ENCODE measurements around the gene F13A1. TPM values are rescaled to one million over a fixed set of nuclear protein-coding genes. Genes with fewer than 3 reads are reported as not detected.

F13A1 gene
- total RNA-seq, 2 donors from 2014 or later: 3.5 to 24.5 TPM

- no peak overlapping the region for H3K27ac ChIP-seq
- H3K4me1 ChIP-seq (replicated peaks): no peaks in the 10 kb centered on the region
- no peaks in the 10 kb centered on the region for H3K9me3 ChIP-seq
- no peaks in the 10 kb centered on the region for H3K27me3 ChIP-seq (replicated peaks; ENCODE audit: insufficient read depth)
- 87% methylated on average over 13 of the region's 13 CpGs for WGBS
- H3K36me3 ChIP-seq: no peaks in the 10 kb centered on the region
- intact Hi-C loops (cut with DNase I): no loop called here
- H3K4me3 ChIP-seq: no peak overlapping the region
- TF ChIP-seq POLR2AphosphoS5 (IDR thresholded peaks at IDR 0.05) (no peak), POLR2A (IDR thresholded peaks at IDR 0.05) (no peak)
- TF ChIP-seq, protein P1, sequence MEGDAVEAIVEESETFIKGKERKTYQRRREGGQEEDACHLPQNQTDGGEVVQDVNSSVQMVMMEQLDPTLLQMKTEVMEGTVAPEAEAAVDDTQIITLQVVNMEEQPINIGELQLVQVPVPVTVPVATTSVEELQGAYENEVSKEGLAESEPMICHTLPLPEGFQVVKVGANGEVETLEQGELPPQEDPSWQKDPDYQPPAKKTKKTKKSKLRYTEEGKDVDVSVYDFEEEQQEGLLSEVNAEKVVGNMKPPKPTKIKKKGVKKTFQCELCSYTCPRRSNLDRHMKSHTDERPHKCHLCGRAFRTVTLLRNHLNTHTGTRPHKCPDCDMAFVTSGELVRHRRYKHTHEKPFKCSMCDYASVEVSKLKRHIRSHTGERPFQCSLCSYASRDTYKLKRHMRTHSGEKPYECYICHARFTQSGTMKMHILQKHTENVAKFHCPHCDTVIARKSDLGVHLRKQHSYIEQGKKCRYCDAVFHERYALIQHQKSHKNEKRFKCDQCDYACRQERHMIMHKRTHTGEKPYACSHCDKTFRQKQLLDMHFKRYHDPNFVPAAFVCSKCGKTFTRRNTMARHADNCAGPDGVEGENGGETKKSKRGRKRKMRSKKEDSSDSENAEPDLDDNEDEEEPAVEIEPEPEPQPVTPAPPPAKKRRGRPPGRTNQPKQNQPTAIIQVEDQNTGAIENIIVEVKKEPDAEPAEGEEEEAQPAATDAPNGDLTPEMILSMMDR (IDR thresholded peaks at IDR 0.05): no peak
- DNase-seq (ENCODE audit: low spot score): no peak
These were observed 68.7 kb downstream of the F13A1 start for GRCh38 chr6:6251555-6252280.

- H3K27me3 ChIP-seq (replicated peaks; ENCODE audit: insufficient read depth): no peaks in the 10 kb centered on the region
- no peak for DNase-seq (ENCODE audit: low spot score)
- no peak overlapping the region for H3K4me3 ChIP-seq
- intact Hi-C loops (cut with DNase I): no loop called here
- H3K36me3 ChIP-seq: no peaks in the 10 kb centered on the region
- TF ChIP-seq POLR2A (IDR thresholded peaks at IDR 0.05) (no peak), POLR2AphosphoS5 (IDR thresholded peaks at IDR 0.05) (no peak)
- TF ChIP-seq, protein P1 (IDR thresholded peaks at IDR 0.05): no peak
- no peak overlapping the region for H3K27ac ChIP-seq
- WGBS: 83% methylated on average over 2 of the region's 2 CpGs
- no peaks in the 10 kb centered on the region for H3K4me1 ChIP-seq (replicated peaks)
- H3K9me3 ChIP-seq: no peaks in the 10 kb centered on the region
These were observed 71.8 kb downstream of the F13A1 start for GRCh38 chr6:6248651-6249050.

- Histone ChIP-seq H3K27me3 (replicated peaks; ENCODE audit: insufficient read depth) (no peaks in the 10 kb centered on the region), H3K27ac (no peak overlapping the region), H3K36me3 (no peaks in the 10 kb centered on the region), H3K4me3 (no peak overlapping the region), H3K4me1 (replicated peaks) (no peaks in the 10 kb centered on the region), H3K9me3 (no peaks in the 10 kb centered on the region)
- DNase-seq (ENCODE audit: low spot score): no peak
- intact Hi-C loops (cut with DNase I): no loop called here
- TF ChIP-seq POLR2A (IDR thresholded peaks at IDR 0.05) (no peak), POLR2AphosphoS5 (IDR thresholded peaks at IDR 0.05) (no peak)
- TF ChIP-seq, protein P1 (IDR thresholded peaks at IDR 0.05): no peak
- 42% methylated on average over 2 of the region's 2 CpGs for WGBS
These were observed 73.9 kb downstream of the F13A1 start for GRCh38 chr6:6246544-6246943.

- H3K27me3 ChIP-seq (replicated peaks; ENCODE audit: insufficient read depth): no peaks in the 10 kb centered on the region
- no peaks in the 10 kb centered on the region for H3K9me3 ChIP-seq
- WGBS: 84% methylated on average over 5 of the region's 5 CpGs
- H3K4me3 ChIP-seq: no peak overlapping the region
- H3K36me3 ChIP-seq: no peaks in the 10 kb centered on the region
- no peak for DNase-seq (ENCODE audit: low spot score)
- no peaks in the 10 kb centered on the region for H3K4me1 ChIP-seq (replicated peaks)
- TF ChIP-seq, protein P1 (IDR thresholded peaks at IDR 0.05): no peak
- no peak for TF ChIP-seq POLR2A (IDR thresholded peaks at IDR 0.05)
- no peak for TF ChIP-seq POLR2AphosphoS5 (IDR thresholded peaks at IDR 0.05)
- no peak overlapping the region for H3K27ac ChIP-seq
- intact Hi-C loops (cut with DNase I): no loop called here
These were observed 75.8 kb downstream of the F13A1 start for GRCh38 chr6:6244624-6245023.

GRCh38 chr6:6243846-6244245, 76.6 kb downstream of the F13A1 start:
- TF ChIP-seq, protein P1 (IDR thresholded peaks at IDR 0.05): no peak
- no peaks in the 10 kb centered on the region for H3K9me3 ChIP-seq
- H3K27ac ChIP-seq: no peak overlapping the region
- no peak for DNase-seq (ENCODE audit: low spot score)
- 61% methylated on average over 7 of the region's 7 CpGs for WGBS
- intact Hi-C loops (cut with DNase I): no loop called here
- H3K27me3 ChIP-seq (replicated peaks; ENCODE audit: insufficient read depth): no peaks in the 10 kb centered on the region
- H3K4me3 ChIP-seq: no peak overlapping the region
- no peaks in the 10 kb centered on the region for H3K36me3 ChIP-seq
- H3K4me1 ChIP-seq (replicated peaks): no peaks in the 10 kb centered on the region
